B cell (primary cell): ENCODE data around the gene FBXO41. TPM values are rescaled to one million over a fixed set of nuclear protein-coding genes. Genes with fewer than 3 reads are reported as not detected.

Experiments used
- ATAC-seq: fragments of 200-7000 bp; cut with Tn5 transposase; one replicate; pipeline ENCODE4 v1.10.0; 2021; ENCODE audit warnings: low read depth, mild to moderate bottlenecking, moderate number of reproducible peaks, moderate library complexity
- CTCF ChIA-PET: fragments of 350-600 bp; sonication (Branson Sonifier 250); formaldehyde crosslinking; loops from one replicate; lab custom pipeline; 2021; ENCODE audit warnings: antibody characterized with exemption, inconsistent platforms; lab: Charles Lee
- POLR2A ChIA-PET: fragments of 350-600 bp; sonication (Branson Sonifier 250); formaldehyde crosslinking; loops from one replicate; lab custom pipeline; 2021; ENCODE audit warnings: antibody characterized with exemption; lab: Charles Lee
- DNase-seq: peaks from one replicate; pipeline ENCODE4 v3.0.0; 2013
- H2AFZ ChIP-seq: 2 replicates; pipeline ENCODE4 v1.6.1; 2012; ENCODE audit warnings: mild to moderate bottlenecking, low read depth, low read length; ENCODE audit not compliant: insufficient read depth, poor library complexity, severe bottlenecking
- H3K27ac ChIP-seq, 2 donors: 1 replicate in 1 of 2; 2 replicates in 1 of 2; pipeline ENCODE4 v1.5.1; 2012 to 2013; ENCODE audit warnings: low read length in 2 of 2, mild to moderate bottlenecking in 2 of 2, moderate library complexity in 1 of 2
- H3K27me3 ChIP-seq, 4 experiments: fragments of 200-600 bp in 1 of 4; sonication (generic) in 1 of 4; replicated peaks in 1 of 4; 1 replicate in 2 of 4; 2 replicates in 2 of 4; pipeline versions ENCODE4 v1.6.1 to v1.7.0; 2013 to 2016; ENCODE audit warnings: low read length in 3 of 4, mild to moderate bottlenecking in 2 of 4, mixed read lengths in 1 of 4, moderate library complexity in 1 of 4; ENCODE audit not compliant: insufficient read depth in 4 of 4, control insufficient read depth in 3 of 4; ENCODE audit errors: control extremely low read depth in 1 of 4
- H3K36me3 ChIP-seq, 2 experiments: replicated peaks in 1 of 2; 1 replicate in 1 of 2; 2 replicates in 1 of 2; pipeline versions ENCODE4 v1.6.1 to v1.7.1; 2013; ENCODE audit warnings: low read length in 1 of 2; ENCODE audit not compliant: insufficient read depth in 2 of 2, control insufficient read depth in 1 of 2; ENCODE audit errors: control extremely low read depth in 1 of 2, extremely low read depth in 1 of 2
- H3K4me1 ChIP-seq, 2 donors: fragments of 200-600 bp in 1 of 2; sonication (generic) in 1 of 2; 1 replicate in 1 of 2; 2 replicates in 1 of 2; pipeline versions ENCODE4 v1.5.1 to v1.6.1; 2013 to 2017; ENCODE audit warnings: low read length in 2 of 2; ENCODE audit not compliant: control insufficient read depth in 2 of 2, insufficient read depth in 2 of 2
- H3K4me2 ChIP-seq: replicated peaks from 2 replicates; pipeline ENCODE3; 2012; ENCODE audit warnings: mild to moderate bottlenecking, low read depth, low read length; ENCODE audit not compliant: poor library complexity, severe bottlenecking
- H3K4me3 ChIP-seq, 5 experiments: fragments of 200-600 bp in 1 of 5; sonication (generic) in 1 of 5; 1 replicate in 3 of 5; 2 replicates in 2 of 5; pipeline versions ENCODE4 v1.5.1 to v1.7.0; 2011 to 2016; ENCODE audit warnings: low read length in 4 of 5, mild to moderate bottlenecking in 4 of 5, low read depth in 2 of 5, control low read depth in 1 of 5, moderate library complexity in 1 of 5; ENCODE audit not compliant: insufficient read depth in 1 of 5; ENCODE audit errors: control extremely low read depth in 1 of 5, extremely low read depth in 1 of 5
- H3K79me2 ChIP-seq: fragments of 200-600 bp; sonication (generic); one replicate; pipeline ENCODE4 v1.6.0; 2016; ENCODE audit warnings: low read length; ENCODE audit not compliant: control insufficient read depth, insufficient read depth
- H3K9ac ChIP-seq: fragments of 200-600 bp; sonication (generic); 2 replicates; pipeline ENCODE4 v1.6.1; 2017; ENCODE audit warnings: mild to moderate bottlenecking, low read length, moderate library complexity
- H3K9me3 ChIP-seq, 3 donors: one replicate each; pipeline versions ENCODE4 v1.6.1 to v1.7.1; 2013; ENCODE audit warnings: low read length in 2 of 3; ENCODE audit not compliant: control insufficient read depth in 2 of 3, insufficient read depth in 1 of 3; ENCODE audit errors: control extremely low read depth in 1 of 3
- H4K20me1 ChIP-seq: 2 replicates; pipeline ENCODE4 v1.6.0; 2012; ENCODE audit warnings: mild to moderate bottlenecking, low read length; ENCODE audit not compliant: insufficient read depth, control insufficient read depth, poor library complexity, severe bottlenecking
- H3K27ac Mint-ChIP-seq: one replicate; pipeline ENCODE4 v1.8.0; 2021; ENCODE audit warnings: mixed read lengths
- H3K27me3 Mint-ChIP-seq: one replicate; pipeline ENCODE4 v1.8.0; 2021; ENCODE audit warnings: mixed read lengths
- H3K4me1 Mint-ChIP-seq: one replicate; pipeline ENCODE4 v1.8.0; 2021; ENCODE audit warnings: mixed read lengths
- H3K4me3 Mint-ChIP-seq: one replicate; pipeline ENCODE4 v1.8.0; 2021; ENCODE audit warnings: mixed read lengths
- H3K9me3 Mint-ChIP-seq: one replicate; pipeline ENCODE4 v1.8.0; 2022; ENCODE audit warnings: mixed read lengths; ENCODE audit not compliant: insufficient read depth
- EZH2 ChIP-seq: IDR thresholded peaks from 2 replicates; pipeline ENCODE4 v1.6.1; 2012; ENCODE audit warnings: borderline replicate concordance, low read depth, mild to moderate bottlenecking, moderate library complexity, low read length; ENCODE audit not compliant: insufficient read depth, poor library complexity, severe bottlenecking
- WGBS: methylation state at CpG from one replicate; pipeline ENCODE4 v1.1.5; 2013; ENCODE audit warnings: missing lambda C conversion rate; ENCODE audit not compliant: insufficient coverage; 5-methylcytosine and 5-hydroxymethylcytosine counted together
- intact Hi-C: fragments of 100-400 bp; cut with micrococcal nuclease; formaldehyde crosslinking; loops from one replicate; pipeline ENCODE4 v1.10.0; 2022
- polyA plus RNA-seq: library from polyadenylated mRNA; depleted of rRNA; stranded (reverse); fragments of >200 nt; gene quantifications from 2 replicates; pipeline ENCODE4 v1.2.3, GENCODE V29; 2012
- total RNA-seq, 2 donors: library from RNA; stranded (reverse); fragments of 120-200 nt in 1 of 2; gene quantifications; 1 replicate in 1 of 2; 2 replicates in 1 of 2; pipeline versions ENCODE4 v1.2.3 to v1.2.4, GENCODE V29; 2013 to 2022
- TF ChIP-seq, protein P1 (sequence below): fragments of 200-600 bp; IDR thresholded peaks from one replicate; pipeline ENCODE4 v1.8.0; 2022; ENCODE audit warnings: antibody characterized with exemption, mild to moderate bottlenecking

The FBXO41 gene
- total and polyA plus RNA-seq, 2 donors (not counting 1 experiment from before 2014, with no cell fraction given) = 25.2 to 29.6 TPM

- no peaks in the 10 kb centered on the region for H3K9me3 Mint-ChIP-seq
- H3K79me2 ChIP-seq = no peaks in the 10 kb centered on the region
- H3K27ac ChIP-seq = no peak overlapping the region
- H3K9ac ChIP-seq = no peak overlapping the region
- H4K20me1 ChIP-seq = peaks cover 16% of the 10 kb centered on the region
- no peak overlapping the region for H3K4me3 ChIP-seq
- intact Hi-C loops = no loop called here
- ChIA-PET CTCF (interaction anchor here (1.0 kb wide), 1 partner anchor 38 kb away, joined by 5 read pairs; no protein-coding TSS in a partner anchor), POLR2A (no interaction called here)
- H3K27ac Mint-ChIP-seq = no peak overlapping the region
- TF ChIP-seq, protein P1, sequence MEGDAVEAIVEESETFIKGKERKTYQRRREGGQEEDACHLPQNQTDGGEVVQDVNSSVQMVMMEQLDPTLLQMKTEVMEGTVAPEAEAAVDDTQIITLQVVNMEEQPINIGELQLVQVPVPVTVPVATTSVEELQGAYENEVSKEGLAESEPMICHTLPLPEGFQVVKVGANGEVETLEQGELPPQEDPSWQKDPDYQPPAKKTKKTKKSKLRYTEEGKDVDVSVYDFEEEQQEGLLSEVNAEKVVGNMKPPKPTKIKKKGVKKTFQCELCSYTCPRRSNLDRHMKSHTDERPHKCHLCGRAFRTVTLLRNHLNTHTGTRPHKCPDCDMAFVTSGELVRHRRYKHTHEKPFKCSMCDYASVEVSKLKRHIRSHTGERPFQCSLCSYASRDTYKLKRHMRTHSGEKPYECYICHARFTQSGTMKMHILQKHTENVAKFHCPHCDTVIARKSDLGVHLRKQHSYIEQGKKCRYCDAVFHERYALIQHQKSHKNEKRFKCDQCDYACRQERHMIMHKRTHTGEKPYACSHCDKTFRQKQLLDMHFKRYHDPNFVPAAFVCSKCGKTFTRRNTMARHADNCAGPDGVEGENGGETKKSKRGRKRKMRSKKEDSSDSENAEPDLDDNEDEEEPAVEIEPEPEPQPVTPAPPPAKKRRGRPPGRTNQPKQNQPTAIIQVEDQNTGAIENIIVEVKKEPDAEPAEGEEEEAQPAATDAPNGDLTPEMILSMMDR = no peak
- TF ChIP-seq EZH2 = no peak
- ATAC-seq (no peak), DNase-seq (no peak)
- H2AFZ ChIP-seq = no peak overlapping the region
- H3K4me2 ChIP-seq = no peak overlapping the region
- no CpG with 5 or more reads among the region's 2 CpGs for WGBS
- H3K9me3 ChIP-seq = no peaks in the 10 kb centered on the region
- no peaks in the 10 kb centered on the region for H3K4me1 Mint-ChIP-seq
- no peaks in the 10 kb centered on the region for H3K27me3 Mint-ChIP-seq
- no peaks in the 10 kb centered on the region for H3K27me3 ChIP-seq
- peaks cover 4 to 57% of the 10 kb centered on the region in 2 experiments for H3K36me3 ChIP-seq
- H3K4me1 ChIP-seq = no peaks in the 10 kb centered on the region
- H3K4me3 Mint-ChIP-seq = no peak overlapping the region
Measured at GRCh38 chr2:73253400-73253799, 30.9 kb downstream of the FBXO41 start.

DNA sequence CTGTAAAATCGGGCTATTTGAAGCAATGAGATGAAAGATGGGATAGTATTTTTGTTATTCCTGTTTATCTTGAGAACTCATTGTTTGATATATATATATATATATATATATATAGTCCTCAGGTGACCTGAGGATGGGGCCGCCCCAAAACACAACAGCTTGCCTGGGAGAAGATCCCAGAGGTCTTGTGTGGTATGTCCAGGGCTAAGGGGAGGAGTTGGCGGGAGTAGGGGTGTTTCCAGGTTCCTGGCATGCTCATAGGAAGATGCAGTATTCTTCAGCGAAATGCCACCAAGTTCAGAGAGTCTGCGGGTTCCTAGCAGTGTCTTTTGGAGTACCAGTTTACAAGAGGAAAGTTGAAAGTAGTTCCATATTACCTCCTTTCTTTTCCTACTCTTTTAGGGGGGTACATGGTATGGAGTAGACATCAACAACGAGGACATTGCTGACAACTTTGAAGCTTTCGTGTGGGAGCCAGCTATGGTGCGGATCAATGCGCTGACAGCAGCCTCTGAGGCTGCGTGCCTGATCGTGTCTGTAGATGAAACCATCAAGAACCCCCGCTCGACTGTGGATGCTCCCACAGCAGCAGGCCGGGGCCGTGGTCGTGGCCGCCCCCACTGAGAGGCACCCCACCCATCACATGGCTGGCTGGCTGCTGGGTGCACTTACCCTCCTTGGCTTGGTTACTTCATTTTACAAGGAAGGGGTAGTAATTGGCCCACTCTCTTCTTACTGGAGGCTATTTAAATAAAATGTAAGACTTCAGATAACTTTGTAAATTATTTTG is 31.8 kb downstream of the FBXO41 start:
- no peaks in the 10 kb centered on the region for H3K9me3 Mint-ChIP-seq
- TF ChIP-seq, protein P1 = no peak
- no peak for TF ChIP-seq EZH2
- 99% methylated on average over 9 of the region's 17 CpGs for WGBS
- Histone ChIP-seq H3K9ac (no peak overlapping the region), H3K27ac (no peak overlapping the region), H4K20me1 (peaks cover 16% of the 10 kb centered on the region), H3K9me3 (no peaks in the 10 kb centered on the region), H3K4me1 (no peaks in the 10 kb centered on the region), H3K36me3 (peaks cover 7 to 58% of the 10 kb centered on the region in 2 experiments), H3K4me2 (no peak overlapping the region), H2AFZ (no peak overlapping the region), H3K79me2 (no peaks in the 10 kb centered on the region), H3K27me3 (no peaks in the 10 kb centered on the region), H3K4me3 (no peak overlapping the region)
- ATAC-seq (no peak), DNase-seq (no peak)
- intact Hi-C loops = no loop called here
- no peaks in the 10 kb centered on the region for H3K27me3 Mint-ChIP-seq
- no peaks in the 10 kb centered on the region for H3K4me1 Mint-ChIP-seq
- POLR2A ChIA-PET = no interaction called here
- H3K27ac Mint-ChIP-seq = no peak overlapping the region
- H3K4me3 Mint-ChIP-seq = no peak overlapping the region
- CTCF ChIA-PET = no interaction called here
